PFSK-1 (cell line): ENCODE results near the gene VAV2.

Experiments used
- POLR2AphosphoS5 ChIP-seq: IDR thresholded peaks from 2 replicates; pipeline ENCODE4 v1.6.1; 2012; ENCODE audit warnings: low read depth, mild to moderate bottlenecking, control low read depth, low read length, moderate library complexity
- SIN3A ChIP-seq: IDR thresholded peaks from 2 replicates; pipeline ENCODE4 v1.6.1; 2012; ENCODE audit warnings: mild to moderate bottlenecking, low read length, moderate library complexity, borderline replicate concordance; ENCODE audit not compliant: insufficient read depth

DNA sequence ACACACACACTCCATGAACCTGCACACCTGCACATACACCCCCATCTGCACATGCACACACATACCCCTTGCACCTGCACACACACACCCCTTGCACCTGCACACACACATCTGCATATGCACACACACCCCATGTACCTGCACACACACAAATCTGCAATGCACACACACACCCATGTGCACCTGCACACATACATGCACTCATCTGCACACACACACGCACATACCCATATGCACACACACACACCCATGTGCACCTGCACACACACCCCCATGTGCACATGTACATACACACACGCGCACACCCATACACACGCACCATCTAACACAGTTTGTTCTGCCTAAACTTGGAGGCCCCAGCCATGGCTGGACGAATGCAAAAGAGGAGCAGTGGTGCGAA lies 138.1 kb downstream of the VAV2 start:
- TF ChIP-seq POLR2AphosphoS5 (no peak), SIN3A (no peak)
